H9 (cell line): ENCODE results near the gene ZNF318. TPM values are rescaled to one million over a fixed set of nuclear protein-coding genes. Genes with fewer than 3 reads are reported as not detected.

Source experiments
- DNase-seq: peaks from one replicate; pipeline ENCODE4 v3.0.0-alpha.2; 2017
- H2AFZ ChIP-seq: one replicate; pipeline ENCODE4 v1.6.1; 2013; ENCODE audit warnings: mild to moderate bottlenecking, low read length, control low read depth, moderate library complexity
- H2AK5ac ChIP-seq: 2 replicates; pipeline ENCODE4 v1.6.1; 2013; ENCODE audit warnings: low read length, control low read depth, mixed read lengths; ENCODE audit not compliant: insufficient read length
- H2BK120ac ChIP-seq: one replicate; pipeline ENCODE4 v1.6.1; 2013; ENCODE audit warnings: low read depth, mild to moderate bottlenecking, low read length, control low read depth, inconsistent platforms; ENCODE audit not compliant: poor library complexity, severe bottlenecking
- H2BK12ac ChIP-seq: 2 replicates; pipeline ENCODE4 v1.6.1; 2013; ENCODE audit warnings: low read length, control low read depth, mixed read lengths, low read depth; ENCODE audit not compliant: insufficient read length
- H2BK15ac ChIP-seq: 2 replicates; pipeline ENCODE4 v1.6.1; 2013; ENCODE audit warnings: low read depth, low read length, control low read depth
- H2BK20ac ChIP-seq: one replicate; pipeline ENCODE4 v1.6.1; 2013; ENCODE audit warnings: low read depth, mild to moderate bottlenecking, low read length, control low read depth, inconsistent platforms; ENCODE audit not compliant: poor library complexity, severe bottlenecking
- H2BK5ac ChIP-seq: 2 replicates; pipeline ENCODE4 v1.6.1; 2013; ENCODE audit warnings: low read length, control low read depth, mixed read lengths; ENCODE audit not compliant: insufficient read length
- H3K14ac ChIP-seq: 2 replicates; pipeline ENCODE4 v1.6.1; 2013; ENCODE audit warnings: low read length, control low read depth; ENCODE audit not compliant: insufficient read depth
- H3K18ac ChIP-seq: 2 replicates; pipeline ENCODE4 v1.6.1; 2013; ENCODE audit warnings: low read depth, mild to moderate bottlenecking, mixed read lengths, low read length, control low read depth; ENCODE audit not compliant: insufficient read length
- H3K23ac ChIP-seq: 2 replicates; pipeline ENCODE4 v1.6.1; 2013; ENCODE audit warnings: low read length, control low read depth, mixed read lengths, low read depth; ENCODE audit not compliant: insufficient read length
- H3K23me2 ChIP-seq: 2 replicates; pipeline ENCODE4 v1.6.1; 2013; ENCODE audit warnings: low read depth, mild to moderate bottlenecking, mixed read lengths, low read length, control low read depth; ENCODE audit not compliant: insufficient read length, poor library complexity, severe bottlenecking
- H3K27ac ChIP-seq: 2 replicates; pipeline ENCODE4 v1.5.1; 2013; ENCODE audit warnings: low read length, control low read depth, mixed read lengths, low read depth; ENCODE audit not compliant: insufficient read length
- H3K27me3 ChIP-seq: 2 replicates; pipeline ENCODE4 v1.6.1; 2013; ENCODE audit warnings: low read length, control low read depth, inconsistent platforms; ENCODE audit not compliant: insufficient read depth
- H3K4ac ChIP-seq: 2 replicates; pipeline ENCODE4 v1.6.1; 2013; ENCODE audit warnings: low read depth, mild to moderate bottlenecking, control low read depth, inconsistent platforms, low read length, moderate library complexity
- H3K4me1 ChIP-seq: 2 replicates; pipeline ENCODE4 v1.6.1; 2013; ENCODE audit warnings: low read length, control low read depth, inconsistent platforms; ENCODE audit not compliant: insufficient read depth
- H3K4me2 ChIP-seq: 2 replicates; pipeline ENCODE4 v1.6.1; 2013; ENCODE audit warnings: low read length, control low read depth, mixed read lengths; ENCODE audit not compliant: insufficient read length, insufficient read depth
- H3K56ac ChIP-seq: 2 replicates; pipeline ENCODE4 v1.6.1; 2013; ENCODE audit warnings: low read depth, mild to moderate bottlenecking, mixed read lengths, low read length, control low read depth; ENCODE audit not compliant: insufficient read length
- H3K79me1 ChIP-seq: 2 replicates; pipeline ENCODE4 v1.6.1; 2013; ENCODE audit warnings: low read depth, mild to moderate bottlenecking, moderate library complexity, low read length, control low read depth, inconsistent platforms; ENCODE audit not compliant: insufficient read depth, poor library complexity, severe bottlenecking
- H3K79me2 ChIP-seq: 2 replicates; pipeline ENCODE4 v1.6.1; 2013; ENCODE audit warnings: low read length, control low read depth, inconsistent platforms; ENCODE audit not compliant: insufficient read depth
- H3K9ac ChIP-seq: 2 replicates; pipeline ENCODE4 v1.6.1; 2013; ENCODE audit warnings: low read length, control low read depth, mixed read lengths; ENCODE audit not compliant: insufficient read length; ENCODE audit errors: extremely low read depth
- H3K9me3 ChIP-seq: one replicate; pipeline ENCODE4 v1.6.1; 2013; ENCODE audit warnings: low read depth, low read length, inconsistent platforms; ENCODE audit not compliant: control insufficient read depth
- H3T11ph ChIP-seq: one replicate; pipeline ENCODE4 v1.6.1; 2013; ENCODE audit warnings: mild to moderate bottlenecking, low read length, control low read depth, inconsistent platforms
- H4K20me1 ChIP-seq: one replicate; pipeline ENCODE4 v1.6.1; 2013; ENCODE audit not compliant: control insufficient read depth, insufficient read length, insufficient read depth
- H4K5ac ChIP-seq: 2 replicates; pipeline ENCODE4 v1.6.1; 2013; ENCODE audit warnings: low read depth, mild to moderate bottlenecking, mixed read lengths, low read length, control low read depth; ENCODE audit not compliant: insufficient read length
- H4K8ac ChIP-seq: replicated peaks from 2 replicates; pipeline ENCODE4 v1.6.1; 2013; ENCODE audit warnings: low read length, control low read depth, mixed read lengths, low read depth; ENCODE audit not compliant: insufficient read length
- H4K91ac ChIP-seq: 2 replicates; pipeline ENCODE4 v1.6.1; 2013; ENCODE audit warnings: low read depth, mild to moderate bottlenecking, moderate library complexity, mixed read lengths, low read length, control low read depth; ENCODE audit not compliant: insufficient read length
- H3K27ac Mint-ChIP-seq, 3 experiments: 2 replicates in 2 of 3; 3 replicates in 1 of 3; pipeline ENCODE4 v1.8.0; 2020 to 2021; ENCODE audit warnings: mixed read lengths in 3 of 3, mild to moderate bottlenecking in 1 of 3, moderate library complexity in 1 of 3
- H3K27me3 Mint-ChIP-seq: 2 replicates; pipeline ENCODE4 v1.8.0; 2021; ENCODE audit warnings: low read depth, mild to moderate bottlenecking, moderate library complexity, mixed read lengths
- H3K36me3 Mint-ChIP-seq, 3 experiments: 2 replicates in 2 of 3; 3 replicates in 1 of 3; pipeline ENCODE4 v1.8.0; 2020 to 2021; ENCODE audit warnings: low read depth in 3 of 3, mixed read lengths in 3 of 3; ENCODE audit not compliant: insufficient read depth in 1 of 3
- H3K4me1 Mint-ChIP-seq, 2 experiments: 2 replicates each; pipeline ENCODE4 v1.8.0; 2020; ENCODE audit warnings: mixed read lengths in 2 of 2
- H3K4me3 Mint-ChIP-seq, 2 experiments: 2 replicates in 1 of 2; 3 replicates in 1 of 2; pipeline ENCODE4 v1.8.0; 2020 to 2021; ENCODE audit warnings: mild to moderate bottlenecking in 2 of 2, mixed read lengths in 2 of 2, moderate library complexity in 1 of 2
- H3K9me3 Mint-ChIP-seq, 2 experiments: 2 replicates in 1 of 2; 3 replicates in 1 of 2; pipeline ENCODE4 v1.8.0; 2020; ENCODE audit warnings: mild to moderate bottlenecking in 2 of 2, mixed read lengths in 2 of 2, moderate library complexity in 1 of 2
- CTCF ChIP-seq: fragments of 200-600 bp; sonication (generic); conservative IDR thresholded peaks from 3 replicates; pipeline ENCODE4 v1.8.0; 2021; ENCODE audit warnings: antibody characterized with exemption, mild to moderate bottlenecking
- WGBS: extraction: QIAGEN DNeasy Blood & Tissue Kit; methylation state at CpG from one replicate; pipeline ENCODE4 v1.1.7; 2013; ENCODE audit warnings: missing lambda C conversion rate, low lambda C conversion rate, mixed read lengths; ENCODE audit not compliant: insufficient read length; ENCODE audit errors: extremely low coverage; 5-methylcytosine and 5-hydroxymethylcytosine counted together
- total RNA-seq: library from RNA; stranded (reverse); gene quantifications from 2 replicates; pipeline ENCODE4 v1.2.1, GENCODE V29; 2021

The ZNF318 gene
- total RNA-seq, 1 experiment from 2014 or later = 16.3 TPM

- H3K23ac ChIP-seq = no peak overlapping the region
- no peak overlapping the region for H4K5ac ChIP-seq
- H3K4me2 ChIP-seq = no peak overlapping the region
- no peak overlapping the region for H3K27ac ChIP-seq
- H2BK20ac ChIP-seq = no peak overlapping the region
- no peaks in the 10 kb centered on the region for H3K79me1 ChIP-seq
- no peaks in the 10 kb centered on the region for H3K9me3 Mint-ChIP-seq
- no peak overlapping the region for H3T11ph ChIP-seq
- peaks cover 13% of the 10 kb centered on the region for H3K27me3 Mint-ChIP-seq
- H3K27me3 ChIP-seq = no peaks in the 10 kb centered on the region; the same call in 1 of the 2 replicates
- H3K23me2 ChIP-seq = no peaks in the 10 kb centered on the region
- H3K9ac ChIP-seq = no peak overlapping the region
- H2BK120ac ChIP-seq = no peak overlapping the region
- H3K4ac ChIP-seq = no peak overlapping the region
- H4K91ac ChIP-seq = no peak overlapping the region
- no peak overlapping the region for H3K56ac ChIP-seq
- no peak overlapping the region for H3K18ac ChIP-seq
- H2BK12ac ChIP-seq = no peak overlapping the region
- no peaks in the 10 kb centered on the region for H3K79me2 ChIP-seq
- no peak overlapping the region for H4K8ac ChIP-seq
- no peak overlapping the region for H2AK5ac ChIP-seq
- H2AFZ ChIP-seq = no peak overlapping the region
- H3K4me3 Mint-ChIP-seq = no peak overlapping the region
- no peak for TF ChIP-seq CTCF
- H2BK5ac ChIP-seq = no peak overlapping the region
- no CpG with 5 or more reads among the region's 3 CpGs for WGBS
- no peaks in the 10 kb centered on the region for H3K36me3 Mint-ChIP-seq
- H3K14ac ChIP-seq = no peak overlapping the region
- H3K4me1 ChIP-seq = no peaks in the 10 kb centered on the region
- no peak overlapping the region for H2BK15ac ChIP-seq
- no peaks in the 10 kb centered on the region for H3K9me3 ChIP-seq
- no peak overlapping the region for H3K27ac Mint-ChIP-seq
- no peaks in the 10 kb centered on the region for H3K4me1 Mint-ChIP-seq
- no peaks in the 10 kb centered on the region for H4K20me1 ChIP-seq
- DNase-seq = no peak
These were observed 35.9 kb upstream of the ZNF318 start for GRCh38 chr6:43405354-43405753.
